LNCAP (cell line): ENCODE measurements around the gene PALLD.

Source experiments
- TF ChIP-seq, protein P1 (sequence below): fragments of 450-650 bp; IDR thresholded peaks from 2 replicates; pipeline ENCODE4 v1.5.1; 2017; ENCODE audit warnings: mild to moderate bottlenecking

PALLD gene

GRCh38 chr4:168501407-168501806 lies 4.6 kb downstream of the PALLD start:
- TF ChIP-seq, protein P1, sequence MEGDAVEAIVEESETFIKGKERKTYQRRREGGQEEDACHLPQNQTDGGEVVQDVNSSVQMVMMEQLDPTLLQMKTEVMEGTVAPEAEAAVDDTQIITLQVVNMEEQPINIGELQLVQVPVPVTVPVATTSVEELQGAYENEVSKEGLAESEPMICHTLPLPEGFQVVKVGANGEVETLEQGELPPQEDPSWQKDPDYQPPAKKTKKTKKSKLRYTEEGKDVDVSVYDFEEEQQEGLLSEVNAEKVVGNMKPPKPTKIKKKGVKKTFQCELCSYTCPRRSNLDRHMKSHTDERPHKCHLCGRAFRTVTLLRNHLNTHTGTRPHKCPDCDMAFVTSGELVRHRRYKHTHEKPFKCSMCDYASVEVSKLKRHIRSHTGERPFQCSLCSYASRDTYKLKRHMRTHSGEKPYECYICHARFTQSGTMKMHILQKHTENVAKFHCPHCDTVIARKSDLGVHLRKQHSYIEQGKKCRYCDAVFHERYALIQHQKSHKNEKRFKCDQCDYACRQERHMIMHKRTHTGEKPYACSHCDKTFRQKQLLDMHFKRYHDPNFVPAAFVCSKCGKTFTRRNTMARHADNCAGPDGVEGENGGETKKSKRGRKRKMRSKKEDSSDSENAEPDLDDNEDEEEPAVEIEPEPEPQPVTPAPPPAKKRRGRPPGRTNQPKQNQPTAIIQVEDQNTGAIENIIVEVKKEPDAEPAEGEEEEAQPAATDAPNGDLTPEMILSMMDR: no peak

- TF ChIP-seq, protein P1: no peak
These were observed 6.0 kb downstream of the PALLD start for GRCh38 chr4:168502861-168503260.

DNA sequence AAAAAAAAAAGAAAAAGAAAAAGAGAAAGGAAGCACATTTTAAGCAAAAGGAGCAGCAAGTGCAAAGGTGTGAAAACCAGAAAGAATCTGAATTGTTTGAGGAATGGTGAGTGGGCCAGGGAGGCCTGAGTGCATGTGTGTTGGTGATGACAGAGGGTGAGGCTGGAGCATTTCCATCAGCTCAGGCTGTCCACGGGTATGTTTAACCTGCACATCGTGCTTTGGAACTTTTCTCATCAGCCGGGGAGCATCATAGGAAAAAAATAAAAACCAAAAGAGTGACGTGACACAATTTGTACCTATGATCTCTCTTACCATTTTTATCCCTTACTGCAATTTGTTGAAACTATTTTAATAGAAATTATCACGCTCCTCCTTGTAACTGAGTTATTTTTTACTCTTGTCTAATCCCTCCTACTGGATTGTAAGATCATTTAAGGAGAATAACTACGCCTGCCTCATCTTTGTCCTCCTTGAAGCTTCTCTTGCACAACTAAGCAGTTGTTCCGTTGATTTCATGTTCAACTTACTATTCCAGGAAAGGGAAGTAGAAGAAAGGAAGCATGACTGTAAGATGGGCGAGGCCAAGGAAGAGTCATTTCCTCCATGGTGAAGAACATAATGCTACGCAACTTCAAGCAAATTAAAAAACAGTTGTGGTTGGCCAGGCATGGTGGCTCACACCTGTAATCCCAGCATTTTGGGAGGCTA lies 7.0 kb downstream of the PALLD start:
- TF ChIP-seq, protein P1: no peak

DNA sequence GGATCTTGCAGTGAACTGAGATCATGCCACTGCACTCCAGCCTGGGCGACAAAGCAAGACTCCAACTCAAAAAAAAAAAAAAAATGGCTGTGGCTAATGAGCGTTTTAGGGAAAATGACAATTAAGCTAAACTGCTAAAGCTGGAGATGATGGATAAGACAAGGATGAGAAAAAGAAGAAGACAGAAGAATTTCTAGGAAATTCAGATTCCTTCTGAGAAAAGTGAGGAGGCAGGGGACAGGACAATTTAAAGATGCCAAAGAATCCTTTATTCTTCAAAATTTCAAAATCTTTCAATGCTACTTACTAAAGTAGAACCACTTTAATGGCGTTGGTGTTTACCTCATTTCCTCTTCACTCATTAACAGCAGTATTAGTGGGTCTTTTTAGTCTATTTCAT lies 7.7 kb downstream of the PALLD start:
- TF ChIP-seq, protein P1: no peak

GRCh38 chr4:168506014-168506413 lies 9.2 kb downstream of the PALLD start:
- TF ChIP-seq, protein P1: no peak

GRCh38 chr4:168507178-168507815 lies 10.4 kb downstream of the PALLD start:
- TF ChIP-seq, protein P1: no peak

DNA sequence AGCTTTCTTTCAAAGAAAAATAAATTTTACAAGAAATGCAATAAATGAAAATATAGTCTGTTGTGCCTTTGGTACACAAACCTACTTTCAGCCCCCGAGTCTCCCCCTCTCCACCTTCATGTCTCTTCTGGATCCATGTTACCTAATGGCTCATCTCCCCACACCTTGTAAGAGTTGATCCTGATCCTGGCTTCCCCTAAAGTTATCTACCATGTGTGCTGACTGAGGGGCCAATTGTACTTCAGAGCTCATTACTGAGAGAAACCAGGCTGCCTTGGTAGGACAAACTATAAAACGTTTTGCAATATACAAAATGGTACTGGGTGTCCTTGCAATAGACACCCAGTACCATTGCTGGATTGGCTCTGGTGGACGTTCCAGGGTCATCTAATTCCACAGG lies 11.8 kb downstream of the PALLD start:
- TF ChIP-seq, protein P1: no peak
